ENCODE results near the gene TDRD7. TPM values are rescaled to one million over a fixed set of nuclear protein-coding genes. Genes with fewer than 3 reads are reported as not detected.

TDRD7 gene
- total and polyA plus RNA-seq, 9 of the 15 experiments (the other 6 are each of a cell fraction or from before 2014, with no cell fraction given), result 2.2 to 7.7 (median 5.2) TPM

DNA sequence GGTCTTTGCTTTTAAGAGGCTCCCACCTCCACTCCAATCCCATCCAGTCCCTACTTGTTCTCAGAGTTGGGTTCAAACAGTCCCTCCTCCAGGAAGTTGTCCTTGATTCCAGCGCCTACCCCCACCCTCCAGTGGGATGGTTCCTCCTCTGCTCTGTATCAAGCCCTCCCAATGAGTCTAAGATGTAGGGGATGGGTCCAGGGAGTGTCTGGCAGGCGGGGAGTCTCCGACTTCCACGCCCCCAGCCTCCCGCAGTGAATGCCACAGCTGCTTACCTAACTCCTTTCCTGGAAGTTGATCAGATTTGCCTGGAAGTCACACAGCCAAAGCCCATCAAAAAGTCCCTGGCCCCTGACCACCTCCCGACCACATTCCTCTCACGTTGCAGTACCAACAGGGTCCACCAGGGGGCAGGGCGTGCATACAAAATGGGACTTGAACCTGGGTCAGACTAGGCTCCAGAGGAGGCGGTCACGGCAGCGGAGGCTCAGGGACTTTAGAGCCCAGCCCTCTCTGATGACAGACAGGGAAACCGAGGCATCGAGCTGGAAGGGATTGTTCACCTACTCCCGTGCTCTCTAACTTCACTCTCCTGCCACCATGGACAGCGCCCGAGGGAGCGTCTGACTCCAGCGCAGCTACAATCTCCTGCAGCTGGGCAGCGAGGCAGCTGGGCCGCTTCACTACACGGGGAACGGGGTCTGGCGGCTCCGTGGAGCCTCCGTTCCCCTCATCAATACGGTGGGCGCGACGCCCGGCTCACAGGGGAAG is 25.0 kb upstream of the TDRD7 start (continued):
- TF ChIP-seq FOXA3 (CRISPR knock-in tag; conservative IDR thresholded peaks at IDR 0.05 in 1 of 2, IDR thresholded peaks at IDR 0.05 in 1 of 2) (peak in 1 of 2 experiments; percentile 66; a peak in 2 of 4 replicates), TEAD4 (IDR thresholded peaks at IDR 0.05; ENCODE audit: low read length) (peak; percentile 37; the same call in 1 of the 2 replicates), TEAD4 (CRISPR knock-in tag; IDR thresholded peaks at IDR 0.05; ENCODE audit: borderline replicate concordance) (peak; percentile 51; the same call in 1 of the 2 replicates), SNAPC5 (CRISPR knock-in tag; IDR thresholded peaks at IDR 0.05) (no peak), SRF (CRISPR knock-in tag; IDR thresholded peaks at IDR 0.05) (0 out of 4 replicates have a peak, but pooled peaks of 1 of the 2 experiments have one; percentile 48), ATF1 (CRISPR knock-in tag; IDR thresholded peaks at IDR 0.05) (no peak), ATF1 (tag; IDR thresholded peaks at IDR 0.05) (peak; percentile 43; the same call in 1 of the 2 replicates), ZNF174 (CRISPR knock-in tag; IDR thresholded peaks at IDR 0.05) (no peak), TRIM28 (IDR thresholded peaks at IDR 0.05) (0 out of 2 replicates have a peak, but pooled peaks have one; percentile 21), ATF3 (IDR thresholded peaks at IDR 0.05) (no peak), ATF3 (CRISPR knock-in tag; conservative IDR thresholded peaks at IDR 0.05) (peak; percentile 50; the same call in 1 of the 2 replicates)
- TF ChIP-seq, protein P1, sequence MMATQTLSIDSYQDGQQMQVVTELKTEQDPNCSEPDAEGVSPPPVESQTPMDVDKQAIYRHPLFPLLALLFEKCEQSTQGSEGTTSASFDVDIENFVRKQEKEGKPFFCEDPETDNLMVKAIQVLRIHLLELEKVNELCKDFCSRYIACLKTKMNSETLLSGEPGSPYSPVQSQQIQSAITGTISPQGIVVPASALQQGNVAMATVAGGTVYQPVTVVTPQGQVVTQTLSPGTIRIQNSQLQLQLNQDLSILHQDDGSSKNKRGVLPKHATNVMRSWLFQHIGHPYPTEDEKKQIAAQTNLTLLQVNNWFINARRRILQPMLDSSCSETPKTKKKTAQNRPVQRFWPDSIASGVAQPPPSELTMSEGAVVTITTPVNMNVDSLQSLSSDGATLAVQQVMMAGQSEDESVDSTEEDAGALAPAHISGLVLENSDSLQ (IDR thresholded peaks at IDR 0.05), result no peak
- TF ChIP-seq, protein P2, sequence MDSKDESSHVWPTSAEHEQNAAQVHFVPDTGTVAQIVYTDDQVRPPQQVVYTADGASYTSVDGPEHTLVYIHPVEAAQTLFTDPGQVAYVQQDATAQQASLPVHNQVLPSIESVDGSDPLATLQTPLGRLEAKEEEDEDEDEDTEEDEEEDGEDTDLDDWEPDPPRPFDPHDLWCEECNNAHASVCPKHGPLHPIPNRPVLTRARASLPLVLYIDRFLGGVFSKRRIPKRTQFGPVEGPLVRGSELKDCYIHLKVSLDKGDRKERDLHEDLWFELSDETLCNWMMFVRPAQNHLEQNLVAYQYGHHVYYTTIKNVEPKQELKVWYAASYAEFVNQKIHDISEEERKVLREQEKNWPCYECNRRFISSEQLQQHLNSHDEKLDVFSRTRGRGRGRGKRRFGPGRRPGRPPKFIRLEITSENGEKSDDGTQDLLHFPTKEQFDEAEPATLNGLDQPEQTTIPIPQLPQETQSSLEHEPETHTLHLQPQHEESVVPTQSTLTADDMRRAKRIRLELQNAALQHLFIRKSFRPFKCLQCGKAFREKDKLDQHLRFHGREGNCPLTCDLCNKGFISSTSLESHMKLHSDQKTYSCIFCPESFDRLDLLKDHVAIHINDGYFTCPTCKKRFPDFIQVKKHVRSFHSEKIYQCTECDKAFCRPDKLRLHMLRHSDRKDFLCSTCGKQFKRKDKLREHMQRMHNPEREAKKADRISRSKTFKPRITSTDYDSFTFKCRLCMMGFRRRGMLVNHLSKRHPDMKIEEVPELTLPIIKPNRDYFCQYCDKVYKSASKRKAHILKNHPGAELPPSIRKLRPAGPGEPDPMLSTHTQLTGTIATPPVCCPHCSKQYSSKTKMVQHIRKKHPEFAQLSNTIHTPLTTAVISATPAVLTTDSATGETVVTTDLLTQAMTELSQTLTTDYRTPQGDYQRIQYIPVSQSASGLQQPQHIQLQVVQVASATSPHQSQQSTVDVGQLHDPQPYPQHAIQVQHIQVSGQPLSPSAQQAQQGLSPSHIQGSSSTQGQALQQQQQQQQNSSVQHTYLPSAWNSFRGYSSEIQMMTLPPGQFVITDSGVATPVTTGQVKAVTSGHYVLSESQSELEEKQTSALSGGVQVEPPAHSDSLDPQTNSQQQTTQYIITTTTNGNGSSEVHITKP (IDR thresholded peaks at IDR 0.05; ENCODE audit: partially characterized antibody), result peak; percentile 53

All from K562 (cell line).